HepG2 (cell line): Measurements from ENCODE around the gene INTS1. TPM values are rescaled to one million over a fixed set of nuclear protein-coding genes. Genes with fewer than 3 reads are reported as not detected.
A peak's percentile ranks its signal among the peaks of the same experiment; 100 is the strongest.

Experiments
- GLI4 ChIP-seq: sonication (generic); formaldehyde crosslinking; IDR thresholded peaks from 2 replicates; pipeline ENCODE4 v1.5.1; 2020; ENCODE audit warnings: missing genetic modification reagents, mild to moderate bottlenecking, moderate library complexity, borderline replicate concordance
- KDM1A ChIP-seq: IDR thresholded peaks from 2 replicates; pipeline ENCODE4 v1.6.1; 2016; ENCODE audit warnings: missing compliant biosample characterization
- KLF9 ChIP-seq: IDR thresholded peaks from 2 replicates; pipeline ENCODE4 v1.6.1; 2016; ENCODE audit warnings: low read depth
- MEIS1 ChIP-seq: sonication (generic); formaldehyde crosslinking; IDR thresholded peaks from 2 replicates; pipeline ENCODE4 v1.9.0; 2021; ENCODE audit warnings: mild to moderate bottlenecking, missing genetic modification reagents, moderate library complexity, borderline replicate concordance
- NFE2 ChIP-seq: sonication (generic); formaldehyde crosslinking; IDR thresholded peaks from 2 replicates; pipeline ENCODE4 v1.4.0; 2020; ENCODE audit warnings: missing genetic modification reagents
- PHF8 ChIP-seq: sonication (generic); formaldehyde crosslinking; IDR thresholded peaks from 2 replicates; pipeline ENCODE4 v1.5.0; 2020; ENCODE audit warnings: missing genetic modification reagents
- RNF2 ChIP-seq: fragments of 450-650 bp; conservative IDR thresholded peaks from 2 replicates; pipeline ENCODE4 v1.6.1; 2016; ENCODE audit warnings: low read depth
- SOX5 ChIP-seq: IDR thresholded peaks from 2 replicates; pipeline ENCODE4 v1.6.1; 2016; ENCODE audit warnings: borderline replicate concordance
- TBX2 ChIP-seq: sonication (generic); formaldehyde crosslinking; IDR thresholded peaks from 2 replicates; pipeline ENCODE4 v1.5.0; 2020; ENCODE audit warnings: missing genetic modification reagents, mild to moderate bottlenecking, borderline replicate concordance
- TP53 ChIP-seq: sonication (generic); formaldehyde crosslinking; conservative IDR thresholded peaks from 2 replicates; pipeline ENCODE4 v1.4.0; 2020; ENCODE audit warnings: missing genetic modification reagents
- YEATS2 ChIP-seq: sonication (generic); formaldehyde crosslinking; IDR thresholded peaks from 2 replicates; pipeline ENCODE4 v1.4.0; 2020; ENCODE audit warnings: missing genetic modification reagents, borderline replicate concordance
- ZFP82 ChIP-seq: sonication (generic); formaldehyde crosslinking; IDR thresholded peaks from 2 replicates; pipeline ENCODE4 v1.5.1; 2020; ENCODE audit warnings: mild to moderate bottlenecking, missing genetic modification reagents, borderline replicate concordance
- ZKSCAN5 ChIP-seq: sonication (generic); formaldehyde crosslinking; IDR thresholded peaks from 2 replicates; pipeline ENCODE4 v1.5.1; 2020; ENCODE audit warnings: mild to moderate bottlenecking, missing genetic modification reagents
- ZNF234 ChIP-seq: sonication (generic); formaldehyde crosslinking; conservative IDR thresholded peaks from 2 replicates; pipeline ENCODE4 v1.5.1; 2020; ENCODE audit warnings: mild to moderate bottlenecking, missing genetic modification reagents
- ZNF337 ChIP-seq: sonication (generic); formaldehyde crosslinking; IDR thresholded peaks from 2 replicates; pipeline ENCODE4 v1.5.1; 2020; ENCODE audit warnings: missing genetic modification reagents, low read depth, mild to moderate bottlenecking, borderline replicate concordance
- ZNF564 ChIP-seq: sonication (generic); formaldehyde crosslinking; IDR thresholded peaks from 2 replicates; pipeline ENCODE4 v1.8.1; 2023; ENCODE audit warnings: mild to moderate bottlenecking, missing genetic modification reagents
- ZNF672 ChIP-seq: sonication (generic); formaldehyde crosslinking; IDR thresholded peaks from 2 replicates; pipeline ENCODE4 v1.8.1; 2022; ENCODE audit warnings: missing genetic modification reagents
- ZNF740 ChIP-seq: sonication (generic); formaldehyde crosslinking; IDR thresholded peaks from 2 replicates; pipeline ENCODE4 v1.4.0; 2020; ENCODE audit warnings: missing genetic modification reagents
- ZNF850 ChIP-seq: sonication (generic); formaldehyde crosslinking; conservative IDR thresholded peaks from 2 replicates; pipeline ENCODE4 v1.9.0; 2021; ENCODE audit warnings: mild to moderate bottlenecking, missing genetic modification reagents
- ZSCAN30 ChIP-seq: sonication (generic); formaldehyde crosslinking; IDR thresholded peaks from 2 replicates; pipeline ENCODE4 v1.5.0; 2020; ENCODE audit warnings: mild to moderate bottlenecking, missing genetic modification reagents
- polyA plus RNA-seq, 8 experiments: library from polyadenylated mRNA; depleted of rRNA in 3 of 8; stranded (reverse) in 7 of 8; unstranded in 1 of 8; fragments of >200 nt; fragmentation: Illumina TruSeq in 4 of 8; extraction: Trizol in 4 of 8; gene quantifications; 2 replicates each; pipeline versions ENCODE4 v1.2.1 to v1.2.3, GENCODE V29; 2011 to 2016; ENCODE audit warnings: low read depth in 4 of 8, missing spikeins in 1 of 8, mixed read lengths in 1 of 8; ENCODE audit not compliant: insufficient read depth in 1 of 8
- total RNA-seq, 5 experiments: library from RNA; depleted of rRNA; stranded (reverse); fragments of >200 nt; fragmentation: Illumina TruSeq; extraction: Trizol; gene quantifications; 2 replicates each; pipeline ENCODE4 v1.2.3, GENCODE V29; 2016; ENCODE audit warnings: low read depth in 1 of 5
- TF ChIP-seq, protein P1 (sequence below): sonication (generic); formaldehyde crosslinking; IDR thresholded peaks from 2 replicates; pipeline ENCODE4 v1.5.1; 2020; ENCODE audit warnings: mild to moderate bottlenecking, missing genetic modification reagents, borderline replicate concordance
- TF ChIP-seq, protein P2 (sequence below): IDR thresholded peaks from 2 replicates; pipeline ENCODE4 v1.6.1; 2018; ENCODE audit warnings: missing genetic modification reagents, mild to moderate bottlenecking, missing compliant biosample characterization
- TF ChIP-seq, protein P3 (sequence below): sonication (generic); formaldehyde crosslinking; IDR thresholded peaks from 2 replicates; pipeline ENCODE4 v1.8.1; 2023; ENCODE audit warnings: mild to moderate bottlenecking, inconsistent platforms, moderate library complexity, missing genetic modification reagents, borderline replicate concordance

Gene INTS1
- total and polyA plus RNA-seq, 2 of the 13 experiments (the other 11 are each of a cell fraction or from before 2014, with no cell fraction given) = 13.7 to 29.0 TPM

DNA sequence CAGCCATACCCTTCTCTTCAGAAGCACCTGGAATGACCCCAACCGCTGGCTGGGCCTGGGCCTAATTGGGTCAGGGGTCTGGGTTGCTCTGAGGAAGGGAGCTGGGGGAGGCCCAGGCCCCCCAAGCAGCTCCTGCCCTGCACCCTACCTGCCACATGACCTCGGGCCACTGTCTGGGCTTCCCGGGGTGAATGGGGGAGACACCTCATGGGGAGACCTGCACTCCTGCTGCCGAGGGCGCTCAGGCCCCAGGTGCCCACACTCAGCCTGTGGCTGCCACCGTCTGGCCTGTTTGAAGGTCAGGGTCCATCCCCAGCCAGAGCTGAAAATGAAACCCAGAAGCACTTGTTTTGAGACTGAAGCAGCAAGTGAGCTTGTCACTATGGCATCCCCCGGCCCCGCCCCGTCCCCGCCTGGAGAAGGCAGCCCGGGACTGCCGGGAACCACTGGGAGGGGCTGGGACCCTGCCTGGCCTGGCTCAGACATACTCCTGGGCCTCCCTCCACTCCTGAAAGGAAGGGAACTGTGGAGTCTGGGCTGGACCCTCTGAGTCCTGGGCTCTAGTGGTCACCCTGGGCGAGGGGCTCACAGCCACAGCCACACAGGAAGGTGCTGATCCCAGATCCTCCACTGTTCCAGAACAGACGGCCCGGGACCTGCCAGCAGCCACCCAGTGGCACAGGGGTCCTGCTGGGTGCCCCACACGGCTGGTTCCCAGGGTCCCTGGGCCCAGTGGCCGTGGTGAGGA, 37.5 kb downstream of the INTS1 start (continued):
- TF ChIP-seq, protein P1, sequence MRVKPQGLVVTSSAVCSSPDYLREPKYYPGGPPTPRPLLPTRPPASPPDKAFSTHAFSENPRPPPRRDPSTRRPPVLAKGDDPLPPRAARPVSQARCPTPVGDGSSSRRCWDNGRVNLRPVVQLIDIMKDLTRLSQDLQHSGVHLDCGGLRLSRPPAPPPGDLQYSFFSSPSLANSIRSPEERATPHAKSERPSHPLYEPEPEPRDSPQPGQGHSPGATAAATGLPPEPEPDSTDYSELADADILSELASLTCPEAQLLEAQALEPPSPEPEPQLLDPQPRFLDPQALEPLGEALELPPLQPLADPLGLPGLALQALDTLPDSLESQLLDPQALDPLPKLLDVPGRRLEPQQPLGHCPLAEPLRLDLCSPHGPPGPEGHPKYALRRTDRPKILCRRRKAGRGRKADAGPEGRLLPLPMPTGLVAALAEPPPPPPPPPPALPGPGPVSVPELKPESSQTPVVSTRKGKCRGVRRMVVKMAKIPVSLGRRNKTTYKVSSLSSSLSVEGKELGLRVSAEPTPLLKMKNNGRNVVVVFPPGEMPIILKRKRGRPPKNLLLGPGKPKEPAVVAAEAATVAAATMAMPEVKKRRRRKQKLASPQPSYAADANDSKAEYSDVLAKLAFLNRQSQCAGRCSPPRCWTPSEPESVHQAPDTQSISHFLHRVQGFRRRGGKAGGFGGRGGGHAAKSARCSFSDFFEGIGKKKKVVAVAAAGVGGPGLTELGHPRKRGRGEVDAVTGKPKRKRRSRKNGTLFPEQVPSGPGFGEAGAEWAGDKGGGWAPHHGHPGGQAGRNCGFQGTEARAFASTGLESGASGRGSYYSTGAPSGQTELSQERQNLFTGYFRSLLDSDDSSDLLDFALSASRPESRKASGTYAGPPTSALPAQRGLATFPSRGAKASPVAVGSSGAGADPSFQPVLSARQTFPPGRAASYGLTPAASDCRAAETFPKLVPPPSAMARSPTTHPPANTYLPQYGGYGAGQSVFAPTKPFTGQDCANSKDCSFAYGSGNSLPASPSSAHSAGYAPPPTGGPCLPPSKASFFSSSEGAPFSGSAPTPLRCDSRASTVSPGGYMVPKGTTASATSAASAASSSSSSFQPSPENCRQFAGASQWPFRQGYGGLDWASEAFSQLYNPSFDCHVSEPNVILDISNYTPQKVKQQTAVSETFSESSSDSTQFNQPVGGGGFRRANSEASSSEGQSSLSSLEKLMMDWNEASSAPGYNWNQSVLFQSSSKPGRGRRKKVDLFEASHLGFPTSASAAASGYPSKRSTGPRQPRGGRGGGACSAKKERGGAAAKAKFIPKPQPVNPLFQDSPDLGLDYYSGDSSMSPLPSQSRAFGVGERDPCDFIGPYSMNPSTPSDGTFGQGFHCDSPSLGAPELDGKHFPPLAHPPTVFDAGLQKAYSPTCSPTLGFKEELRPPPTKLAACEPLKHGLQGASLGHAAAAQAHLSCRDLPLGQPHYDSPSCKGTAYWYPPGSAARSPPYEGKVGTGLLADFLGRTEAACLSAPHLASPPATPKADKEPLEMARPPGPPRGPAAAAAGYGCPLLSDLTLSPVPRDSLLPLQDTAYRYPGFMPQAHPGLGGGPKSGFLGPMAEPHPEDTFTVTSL (CRISPR knock-in tag) = no peak
- TF ChIP-seq ZKSCAN5 (CRISPR knock-in tag) (no peak), PHF8 (CRISPR knock-in tag) (peak; percentile 56), RNF2 (no peak), KDM1A (CRISPR knock-in tag) (no peak), ZNF672 (CRISPR knock-in tag) (no peak), ZSCAN30 (CRISPR knock-in tag) (no peak), ZNF337 (no peak), TP53 (no peak), KLF9 (CRISPR knock-in tag) (no peak), ZNF234 (CRISPR knock-in tag) (no peak), ZFP82 (CRISPR knock-in tag) (no peak), ZNF740 (no peak), ZNF564 (CRISPR knock-in tag) (no peak), ZNF850 (no peak), MEIS1 (CRISPR knock-in tag) (peak; percentile 45; the same call in 1 of the 2 replicates), SOX5 (no peak; the same call in 1 of the 2 replicates), TBX2 (CRISPR knock-in tag) (peak; percentile 79; the same call in 1 of the 2 replicates), GLI4 (no peak), NFE2 (CRISPR knock-in tag) (no peak), YEATS2 (no peak; the same call in 1 of the 2 replicates)
- TF ChIP-seq, protein P2, sequence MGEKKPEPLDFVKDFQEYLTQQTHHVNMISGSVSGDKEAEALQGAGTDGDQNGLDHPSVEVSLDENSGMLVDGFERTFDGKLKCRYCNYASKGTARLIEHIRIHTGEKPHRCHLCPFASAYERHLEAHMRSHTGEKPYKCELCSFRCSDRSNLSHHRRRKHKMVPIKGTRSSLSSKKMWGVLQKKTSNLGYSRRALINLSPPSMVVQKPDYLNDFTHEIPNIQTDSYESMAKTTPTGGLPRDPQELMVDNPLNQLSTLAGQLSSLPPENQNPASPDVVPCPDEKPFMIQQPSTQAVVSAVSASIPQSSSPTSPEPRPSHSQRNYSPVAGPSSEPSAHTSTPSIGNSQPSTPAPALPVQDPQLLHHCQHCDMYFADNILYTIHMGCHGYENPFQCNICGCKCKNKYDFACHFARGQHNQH (CRISPR knock-in tag) = 0 out of 2 replicates have a peak, but pooled peaks have one; percentile 48
- TF ChIP-seq, protein P3, sequence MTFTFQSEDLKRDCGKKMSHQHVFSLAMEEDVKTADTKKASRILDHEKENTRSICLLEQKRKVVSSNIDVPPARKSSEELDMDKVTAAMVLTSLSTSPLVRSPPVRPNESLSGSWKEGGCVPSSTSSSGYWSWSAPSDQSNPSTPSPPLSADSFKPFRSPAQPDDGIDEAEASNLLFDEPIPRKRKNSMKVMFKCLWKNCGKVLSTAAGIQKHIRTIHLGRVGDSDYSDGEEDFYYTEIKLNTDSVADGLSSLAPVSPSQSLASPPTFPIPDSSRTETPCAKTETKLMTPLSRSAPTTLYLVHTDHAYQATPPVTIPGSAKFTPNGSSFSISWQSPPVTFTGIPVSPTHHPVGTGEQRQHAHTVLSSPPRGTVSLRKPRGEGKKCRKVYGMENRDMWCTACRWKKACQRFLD = no peak
